Cardiac muscle cell (in vitro differentiated cells and primary cell): ENCODE measurements around the gene FAM83C. TPM values are rescaled to one million over a fixed set of nuclear protein-coding genes. Genes with fewer than 3 reads are reported as not detected.

Source experiments
- DNase-seq, 2 donors: peaks; one replicate each; pipeline versions ENCODE4 v3.0.0 to v3.0.0-alpha.2; 2010 to 2017; ENCODE audit warnings: low read depth in 1 of 2, low spot score in 1 of 2
- H3K27ac ChIP-seq: fragments of 200-600 bp; sonication (generic); 2 replicates; pipeline ENCODE4 v1.5.1; 2016
- H3K27me3 ChIP-seq: fragments of 200-600 bp; sonication (generic); 2 replicates; pipeline ENCODE4 v1.6.0; 2016; ENCODE audit warnings: control low read depth
- H3K36me3 ChIP-seq: fragments of 200-600 bp; sonication (generic); 2 replicates; pipeline ENCODE4 v1.5.1; 2016; ENCODE audit warnings: control low read depth
- H3K4me1 ChIP-seq: fragments of 200-600 bp; sonication (generic); 2 replicates; pipeline ENCODE4 v1.8.1; 2017; ENCODE audit warnings: low read depth, mild to moderate bottlenecking, mixed run types
- H3K4me3 ChIP-seq: fragments of 200-600 bp; sonication (generic); 2 replicates; pipeline ENCODE4 v1.5.1; 2016; ENCODE audit warnings: mild to moderate bottlenecking
- H3K9me3 ChIP-seq: fragments of 200-600 bp; sonication (generic); 2 replicates; pipeline ENCODE4 v1.5.1; 2017; ENCODE audit warnings: low read depth, mild to moderate bottlenecking, control low read depth
- polyA plus RNA-seq: library from polyadenylated mRNA; unstranded; fragments of >200 nt; fragmentation: Nextera tagmentation; extraction: Ambion mirVana; gene quantifications from 2 replicates; pipeline ENCODE4 v1.2.1, GENCODE V29; 2016
- total RNA-seq: library from RNA; depleted of rRNA; stranded (reverse); fragments of >200 nt; gene quantifications from 2 replicates; pipeline ENCODE4 v1.2.3, GENCODE V29; 2016
- TF ChIP-seq, protein P1 (sequence below): IDR thresholded peaks from 2 replicates; pipeline ENCODE4 v1.5.1; 2012; ENCODE audit warnings: low read depth, mild to moderate bottlenecking, low read length

Gene FAM83C
- total and polyA plus RNA-seq, 2 experiments from 2014 or later = not detected

DNA sequence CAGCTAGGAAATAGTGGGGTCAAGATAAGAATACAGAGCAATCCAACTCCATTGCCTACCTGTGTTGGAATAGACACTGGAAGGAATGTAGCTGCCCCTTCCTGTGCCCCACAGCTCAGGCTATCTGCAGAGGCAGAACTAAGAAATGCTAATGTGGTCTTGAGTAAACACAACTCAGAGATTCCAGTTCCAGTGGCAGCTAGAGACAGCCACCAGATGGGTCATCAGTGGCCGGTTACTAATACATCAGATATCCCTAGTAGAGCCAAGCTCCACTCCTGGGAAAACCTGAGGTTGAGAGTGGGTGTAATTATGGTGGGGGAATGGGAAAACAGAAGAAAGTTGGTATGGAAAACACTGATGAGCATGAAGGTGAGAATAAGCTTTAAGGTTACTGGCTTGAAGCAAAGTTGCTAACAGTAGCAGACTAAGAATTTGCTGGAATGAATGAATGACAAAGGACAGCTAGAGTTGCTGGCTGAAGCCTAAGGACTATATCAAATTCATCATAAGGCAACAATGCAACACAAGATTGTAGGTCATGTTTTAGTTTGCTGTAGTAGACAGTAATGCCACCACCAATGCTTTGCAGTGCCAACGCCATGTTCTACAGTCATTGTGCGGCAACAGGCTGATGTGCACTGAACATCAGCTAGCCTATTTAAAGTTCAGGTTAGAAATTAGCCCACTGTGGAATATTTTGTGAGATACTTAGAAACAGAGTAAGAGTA is 28.3 kb upstream of the FAM83C start:
- no peak for DNase-seq
- TF ChIP-seq, protein P1, sequence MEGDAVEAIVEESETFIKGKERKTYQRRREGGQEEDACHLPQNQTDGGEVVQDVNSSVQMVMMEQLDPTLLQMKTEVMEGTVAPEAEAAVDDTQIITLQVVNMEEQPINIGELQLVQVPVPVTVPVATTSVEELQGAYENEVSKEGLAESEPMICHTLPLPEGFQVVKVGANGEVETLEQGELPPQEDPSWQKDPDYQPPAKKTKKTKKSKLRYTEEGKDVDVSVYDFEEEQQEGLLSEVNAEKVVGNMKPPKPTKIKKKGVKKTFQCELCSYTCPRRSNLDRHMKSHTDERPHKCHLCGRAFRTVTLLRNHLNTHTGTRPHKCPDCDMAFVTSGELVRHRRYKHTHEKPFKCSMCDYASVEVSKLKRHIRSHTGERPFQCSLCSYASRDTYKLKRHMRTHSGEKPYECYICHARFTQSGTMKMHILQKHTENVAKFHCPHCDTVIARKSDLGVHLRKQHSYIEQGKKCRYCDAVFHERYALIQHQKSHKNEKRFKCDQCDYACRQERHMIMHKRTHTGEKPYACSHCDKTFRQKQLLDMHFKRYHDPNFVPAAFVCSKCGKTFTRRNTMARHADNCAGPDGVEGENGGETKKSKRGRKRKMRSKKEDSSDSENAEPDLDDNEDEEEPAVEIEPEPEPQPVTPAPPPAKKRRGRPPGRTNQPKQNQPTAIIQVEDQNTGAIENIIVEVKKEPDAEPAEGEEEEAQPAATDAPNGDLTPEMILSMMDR = no peak
- Histone ChIP-seq H3K27ac (peak overlapping the region; percentile 37), H3K4me1 (no peaks in the 10 kb centered on the region), H3K27me3 (no peaks in the 10 kb centered on the region), H3K9me3 (no peaks in the 10 kb centered on the region), H3K4me3 (no peak overlapping the region), H3K36me3 (no peaks in the 10 kb centered on the region)

DNA sequence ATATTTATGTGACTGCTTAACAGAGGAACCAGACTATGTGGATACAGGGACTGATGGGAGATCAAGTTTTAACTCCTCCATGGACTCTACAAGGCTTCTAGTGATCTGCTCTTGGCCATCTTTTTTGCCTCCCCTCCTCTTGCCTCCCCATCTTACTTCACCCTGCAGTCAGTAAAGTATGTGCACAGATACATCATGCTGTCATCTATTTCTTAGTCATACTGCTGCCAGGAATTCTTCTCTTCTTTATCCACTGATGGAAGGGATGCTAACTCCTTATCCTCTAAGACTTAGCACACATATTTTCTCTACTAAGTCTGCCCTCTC is 27.6 kb upstream of the FAM83C start:
- no peak overlapping the region for H3K4me3 ChIP-seq
- H3K9me3 ChIP-seq = no peaks in the 10 kb centered on the region
- DNase-seq = no peak
- H3K4me1 ChIP-seq = no peaks in the 10 kb centered on the region
- H3K36me3 ChIP-seq = no peaks in the 10 kb centered on the region
- H3K27me3 ChIP-seq = no peaks in the 10 kb centered on the region
- TF ChIP-seq, protein P1 = no peak
- peak overlapping the region; percentile 37 for H3K27ac ChIP-seq

DNA sequence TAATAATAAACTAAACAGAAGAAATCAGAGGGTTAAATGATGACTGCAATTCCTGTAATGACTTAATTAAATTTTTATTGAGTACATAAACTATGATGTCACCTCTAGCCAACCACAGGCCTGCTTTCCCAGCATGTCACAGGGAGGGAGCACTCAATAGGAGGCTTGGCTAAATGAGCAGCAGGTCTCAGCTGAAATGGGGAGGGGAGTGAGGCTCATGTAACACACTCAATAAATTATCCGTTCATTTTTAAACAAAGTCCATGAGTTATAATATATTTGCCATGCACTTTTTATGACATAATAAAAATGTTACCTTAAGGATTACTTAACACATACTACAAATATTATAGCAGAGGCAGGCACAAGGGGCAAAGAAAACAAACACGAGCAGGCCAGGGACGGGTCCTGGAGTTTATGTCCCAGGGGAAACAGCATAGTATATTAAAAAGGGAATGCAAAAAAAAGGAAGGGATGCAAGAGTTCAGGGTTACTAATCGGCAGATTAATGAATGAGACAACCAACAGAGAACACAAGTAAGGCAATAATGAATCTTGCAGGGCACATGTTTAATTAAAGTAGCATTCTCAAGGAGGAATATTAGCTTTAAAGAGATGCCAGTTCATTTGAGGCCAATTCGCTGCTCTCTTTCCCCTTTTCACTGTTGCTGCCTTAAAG is 27.1 kb upstream of the FAM83C start:
- H3K9me3 ChIP-seq = no peaks in the 10 kb centered on the region
- no peaks in the 10 kb centered on the region for H3K4me1 ChIP-seq
- TF ChIP-seq, protein P1 = no peak
- H3K27me3 ChIP-seq = no peaks in the 10 kb centered on the region
- H3K4me3 ChIP-seq = no peak overlapping the region
- no peaks in the 10 kb centered on the region for H3K36me3 ChIP-seq
- DNase-seq = no peak
- no peak overlapping the region for H3K27ac ChIP-seq

GRCh38 chr20:35318502-35319157 is 26.4 kb upstream of the FAM83C start:
- Histone ChIP-seq H3K27ac (no peak overlapping the region), H3K4me1 (no peaks in the 10 kb centered on the region), H3K9me3 (no peaks in the 10 kb centered on the region), H3K36me3 (no peaks in the 10 kb centered on the region), H3K27me3 (no peaks in the 10 kb centered on the region), H3K4me3 (no peak overlapping the region)
- TF ChIP-seq, protein P1 = no peak
- peak in 1 of 2 donors; percentile 49 for DNase-seq

GRCh38 chr20:35317416-35318210 is 25.4 kb upstream of the FAM83C start:
- H3K9me3 ChIP-seq = no peaks in the 10 kb centered on the region
- peaks cover 2% of the 10 kb centered on the region for H3K36me3 ChIP-seq
- no peak overlapping the region for H3K4me3 ChIP-seq
- no peaks in the 10 kb centered on the region for H3K27me3 ChIP-seq
- no peaks in the 10 kb centered on the region for H3K4me1 ChIP-seq
- no peak for DNase-seq
- TF ChIP-seq, protein P1 = no peak
- no peak overlapping the region for H3K27ac ChIP-seq
